Endothelial cell of umbilical vein (primary cell): ENCODE measurements around the gene SLC22A15. TPM values are rescaled to one million over a fixed set of nuclear protein-coding genes. Genes with fewer than 3 reads are reported as not detected.

Source experiments
- BruUV-seq: library from RNA; stranded (reverse); fragments of 400-500 nt; replicated peaks from 2 replicates; lab custom pipeline; 2021; lab: Mats Ljungman, UMichigan
- CTCF ChIA-PET: fragments of 300-600, 350-600 bp; sonication (Branson Sonifier 250); formaldehyde crosslinking; loops from one replicate; lab custom pipeline; 2021; ENCODE audit warnings: antibody characterized with exemption, inconsistent platforms; lab: Charles Lee
- POLR2A ChIA-PET: fragments of 300-600, 350-600 bp; sonication (Branson Sonifier 250); formaldehyde crosslinking; loops from one replicate; lab custom pipeline; 2021; ENCODE audit warnings: antibody characterized with exemption, inconsistent platforms; lab: Charles Lee
- DNase-seq: peaks from one replicate; pipeline ENCODE4 v3.0.0-alpha.2; 2011; ENCODE audit warnings: low read depth, low spot score
- FAIRE-seq: peaks from 2 replicates; lab custom pipeline; 2011; peaks lifted over from hg19 to GRCh38; lab: Jason Lieb, UNC
- H2AFZ ChIP-seq: 2 replicates; pipeline ENCODE4 v1.6.0; 2012; ENCODE audit warnings: low read depth, low read length, control low read depth, inconsistent platforms
- H3K27ac ChIP-seq: 2 replicates; pipeline ENCODE4 v1.5.1; 2011; ENCODE audit warnings: low read depth, mild to moderate bottlenecking, control low read depth, low read length, moderate library complexity; ENCODE audit not compliant: insufficient read depth
- H3K27me3 ChIP-seq, 2 experiments: 2 replicates each; pipeline versions ENCODE4 v1.6.0 to v1.6.1; 2011; ENCODE audit warnings: low read length in 2 of 2, mixed read lengths in 1 of 2; ENCODE audit not compliant: control insufficient read depth in 2 of 2, insufficient read depth in 2 of 2
- H3K36me3 ChIP-seq, 2 experiments: 2 replicates in 1 of 2; 3 replicates in 1 of 2; pipeline ENCODE4 v1.5.1; 2011; ENCODE audit warnings: low read length in 2 of 2, mild to moderate bottlenecking in 1 of 2, moderate library complexity in 1 of 2; ENCODE audit not compliant: control insufficient read depth in 2 of 2, insufficient read depth in 2 of 2; ENCODE audit errors: extremely low read depth in 1 of 2
- H3K4me1 ChIP-seq: 3 replicates; pipeline ENCODE4 v1.5.1; 2011; ENCODE audit warnings: mild to moderate bottlenecking, low read length; ENCODE audit not compliant: control insufficient read depth, insufficient read depth; ENCODE audit errors: extremely low read depth
- H3K4me2 ChIP-seq: 2 replicates; pipeline ENCODE4 v1.6.1; 2011; ENCODE audit warnings: low read length, control low read depth, mixed read lengths; ENCODE audit not compliant: insufficient read depth
- H3K4me3 ChIP-seq, 3 experiments: fragments of 200-600 bp in 1 of 3; sonication (generic), shearing (Covaris generic) in 1 of 3; replicated peaks in 1 of 3; 2 replicates each; pipeline ENCODE4 v1.5.1; 2011 to 2016; ENCODE audit warnings: control low read depth in 3 of 3, low read length in 3 of 3, mild to moderate bottlenecking in 2 of 3, inconsistent platforms in 1 of 3, low read depth in 1 of 3, moderate library complexity in 1 of 3; ENCODE audit not compliant: insufficient read depth in 1 of 3
- H3K79me2 ChIP-seq: 2 replicates; pipeline ENCODE4 v1.6.0; 2012; ENCODE audit warnings: low read length, inconsistent platforms; ENCODE audit not compliant: control insufficient read depth, insufficient read depth
- H3K9ac ChIP-seq: replicated peaks from 2 replicates; pipeline ENCODE3; 2011; ENCODE audit warnings: low read length, control low read depth; ENCODE audit not compliant: insufficient read depth; ENCODE audit errors: extremely low read depth
- H3K9me1 ChIP-seq: replicated peaks from 3 replicates; pipeline ENCODE4 v1.6.0; 2011; ENCODE audit warnings: mild to moderate bottlenecking, low read length; ENCODE audit not compliant: control insufficient read depth, insufficient read depth; ENCODE audit errors: extremely low read depth
- H3K9me3 ChIP-seq: replicated peaks from 2 replicates; pipeline ENCODE4 v1.5.1; 2012; ENCODE audit warnings: low read length, inconsistent platforms; ENCODE audit not compliant: control insufficient read depth, insufficient read depth
- H4K20me1 ChIP-seq: replicated peaks from 2 replicates; pipeline ENCODE3; 2011; ENCODE audit warnings: mild to moderate bottlenecking, low read length; ENCODE audit not compliant: control insufficient read depth, insufficient read depth; ENCODE audit errors: extremely low read depth
- CTCF ChIP-seq, 2 donors: IDR thresholded peaks; 1 replicate in 1 of 2; 2 replicates in 1 of 2; pipeline ENCODE4 v1.5.1; 2011; ENCODE audit warnings: low read length in 2 of 2, mild to moderate bottlenecking in 2 of 2, moderate library complexity in 2 of 2, control low read depth in 1 of 2, inconsistent platforms in 1 of 2, low read depth in 1 of 2; ENCODE audit not compliant: insufficient read depth in 1 of 2; ENCODE audit errors: extremely low read depth in 1 of 2
- EZH2 ChIP-seq: IDR thresholded peaks from 2 replicates; pipeline ENCODE4 v1.6.1; 2012; ENCODE audit warnings: borderline replicate concordance, low read depth, mild to moderate bottlenecking, moderate library complexity, low read length, inconsistent platforms; ENCODE audit not compliant: severe bottlenecking
- GATA2 ChIP-seq: IDR thresholded peaks from 2 replicates; pipeline ENCODE4 v1.7.0; 2011; ENCODE audit warnings: low read depth, mild to moderate bottlenecking, moderate library complexity, mixed read lengths, low read length; ENCODE audit not compliant: insufficient read length, insufficient read depth
- JUN ChIP-seq: IDR thresholded peaks from 2 replicates; pipeline ENCODE4 v1.6.1; 2011; ENCODE audit warnings: borderline replicate concordance, low read depth; ENCODE audit not compliant: insufficient read length, insufficient read depth
- MAX ChIP-seq: IDR thresholded peaks from 2 replicates; pipeline ENCODE4 v1.6.1; 2011; ENCODE audit not compliant: insufficient read depth, insufficient read length
- MYC ChIP-seq: IDR thresholded peaks from one replicate; pipeline ENCODE4 v1.6.1; 2011; ENCODE audit warnings: mild to moderate bottlenecking, low read depth, low read length
- POLR2AphosphoS5 ChIP-seq: IDR thresholded peaks from 2 replicates; pipeline ENCODE4 v1.6.1; 2012; ENCODE audit warnings: low read depth, mild to moderate bottlenecking, control low read depth, low read length, moderate library complexity; ENCODE audit not compliant: insufficient read depth
- dilution Hi-C: fragments of 300-500 bp; cut with MboI; formaldehyde crosslinking; loops from one replicate; pipeline ENCODE4 v1.15.0; 2019; ENCODE audit warnings: low sequenced_read_pairs; ENCODE audit not compliant: extremely low pct_ligation_motif_present
- intact Hi-C: fragments of 100-400 bp; cut with micrococcal nuclease; formaldehyde crosslinking; loops from one replicate; pipeline ENCODE4 v1.10.0; 2022
- polyA plus RNA-seq, 4 experiments: library from polyadenylated mRNA; depleted of rRNA in 3 of 4; stranded (reverse) in 3 of 4; unstranded in 1 of 4; fragments of >200 nt; gene quantifications; 2 replicates each; pipeline versions ENCODE4 v1.2.1 to v1.2.3, GENCODE V29; 2011 to 2012; ENCODE audit warnings: missing spikeins in 1 of 4
- total RNA-seq: library from RNA; stranded (reverse); gene quantifications from 2 replicates; pipeline ENCODE4 v1.2.3, GENCODE V29; 2021

The SLC22A15 gene
- total and polyA plus RNA-seq, 2 donors (not counting 3 experiments of a cell fraction or from before 2014, with no cell fraction given): 0.44 TPM; not detected in 1

- TF ChIP-seq MYC: no peak
- no peak for TF ChIP-seq EZH2
- no peak for TF ChIP-seq JUN
- TF ChIP-seq CTCF (IDR thresholded peaks at IDR 0.05; ENCODE audit: extremely low read depth in 1 of 2, insufficient read depth in 1 of 2, low read depth in 1 of 2, low read length in 2 of 2): no peak
- TF ChIP-seq MAX: no peak
- TF ChIP-seq POLR2AphosphoS5: no peak
- TF ChIP-seq GATA2: no peak
- ChIA-PET POLR2A (no interaction called here), CTCF (interaction anchor here (1.0 kb wide), 1 partner anchor 19 kb away, joined by 4 read pairs; no protein-coding TSS in a partner anchor)
Measured at GRCh38 chr1:116078699-116079223, 102.4 kb downstream of the SLC22A15 start.

More at GRCh38 chr1:116078699-116079223, 102.4 kb downstream of the SLC22A15 start:
- H3K79me2 ChIP-seq: no peaks in the 10 kb centered on the region
- no peaks in the 10 kb centered on the region for H3K36me3 ChIP-seq
- no peaks in the 10 kb centered on the region for H3K4me1 ChIP-seq
- H3K27me3 ChIP-seq: no peaks in the 10 kb centered on the region
- no peaks in the 10 kb centered on the region for H3K9me3 ChIP-seq
- no peaks in the 10 kb centered on the region for H3K9me1 ChIP-seq
- no peaks in the 10 kb centered on the region for H4K20me1 ChIP-seq
- DNase-seq (no peak), FAIRE-seq (no peak)
- no peak overlapping the region for H3K27ac ChIP-seq
- dilution Hi-C loops (no loop called here), intact Hi-C loops (no loop called here)
- H3K4me2 ChIP-seq: no peak overlapping the region
- no peak overlapping the region for H3K4me3 ChIP-seq
- no peak overlapping the region for H3K9ac ChIP-seq
- no TSS peak for BruUV-seq
- no peak overlapping the region for H2AFZ ChIP-seq
